ENCODE data around the gene SAMM50.
A peak's percentile ranks its signal among the peaks of the same experiment; 100 is the strongest.

SAMM50 gene

DNA sequence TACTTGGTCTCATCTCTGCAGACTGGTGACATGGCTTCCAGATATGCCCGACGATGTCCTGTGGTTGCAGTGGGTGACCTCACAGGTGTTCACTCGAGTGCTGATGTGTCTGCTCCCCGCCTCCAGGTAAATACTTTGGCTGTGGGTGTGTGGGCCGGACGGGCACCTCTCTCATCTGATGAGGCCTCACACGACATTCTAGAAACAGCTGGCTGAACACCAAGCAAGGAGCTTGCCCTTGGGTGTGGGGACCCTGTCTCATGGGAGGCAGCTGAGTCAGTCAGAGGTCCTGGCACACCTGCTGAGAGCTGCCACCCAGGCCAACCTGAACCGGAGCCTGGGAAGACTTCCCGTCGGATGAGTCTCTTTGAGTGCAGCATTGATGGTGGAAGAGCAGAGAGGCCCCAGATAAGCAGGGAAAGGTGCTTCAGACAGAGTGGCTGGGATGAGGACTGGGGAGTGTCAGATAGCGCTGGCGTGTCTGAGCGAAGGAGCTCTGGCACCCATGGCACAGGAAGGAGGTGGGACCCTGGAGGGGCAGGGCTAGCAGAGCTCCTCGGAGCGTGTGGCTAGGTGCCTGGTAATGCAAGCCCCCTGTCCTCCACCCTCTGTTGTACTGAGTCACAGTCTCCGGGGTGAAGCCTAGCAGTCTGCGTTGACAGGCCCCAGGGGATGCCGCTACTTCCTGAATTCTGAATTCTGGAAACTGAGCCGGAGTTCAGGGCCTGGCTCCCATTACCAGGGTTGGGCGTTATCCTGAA lies 10.4 kb upstream of the SAMM50 start:
- no peak overlapping the region for H3K4me3 ChIP-seq (ENCODE audit: low read depth, low read length)

GRCh38 chr22:43945632-43946383 lies 9.4 kb upstream of the SAMM50 start:
- TF ChIP-seq CTCF (IDR thresholded peaks at IDR 0.05; ENCODE audit: borderline replicate concordance, insufficient read depth, low read depth, low read length): peak; percentile 94
- no peak overlapping the region for H3K4me3 ChIP-seq (ENCODE audit: low read depth, low read length)

More for the DNA sequence above, 10.4 kb upstream of the SAMM50 start:
- no peak for TF ChIP-seq CTCF (IDR thresholded peaks at IDR 0.05; ENCODE audit: borderline replicate concordance, insufficient read depth, low read depth, low read length)

- TF ChIP-seq CTCF (IDR thresholded peaks at IDR 0.05; ENCODE audit: borderline replicate concordance, insufficient read depth, low read depth, low read length): peak; percentile 10; the same call in 1 of the 2 replicates
- no peak overlapping the region for H3K4me3 ChIP-seq (ENCODE audit: low read depth, low read length)
These were observed 8.9 kb upstream of the SAMM50 start for GRCh38 chr22:43946384-43946667.

DNA sequence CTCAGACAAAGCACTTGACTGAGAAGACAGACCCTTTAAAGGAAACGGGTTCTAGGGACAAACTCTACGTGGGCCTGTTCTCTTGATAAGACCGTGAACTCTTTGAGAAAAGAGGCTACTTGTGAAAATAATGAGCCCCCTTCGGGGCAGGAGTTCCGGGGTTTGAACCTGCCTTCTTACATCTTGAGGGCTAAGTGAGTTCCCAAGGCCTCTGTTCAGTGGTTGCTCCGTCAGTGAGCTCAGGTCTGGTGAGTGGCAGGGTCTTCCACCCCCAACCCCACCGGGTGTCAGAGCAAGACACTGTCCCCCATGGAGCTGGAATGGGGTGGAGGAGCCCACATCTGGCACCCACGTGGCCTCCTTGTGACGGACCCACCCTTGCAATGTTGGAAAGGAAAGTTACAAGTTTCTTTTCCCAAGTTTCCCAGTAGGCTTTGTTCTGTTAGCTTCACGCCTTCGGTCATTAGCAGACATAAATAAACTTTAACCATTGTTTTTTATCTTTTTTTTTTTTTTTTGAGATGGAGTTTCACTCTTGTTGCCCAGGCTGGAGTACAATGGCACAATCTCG lies 6.3 kb upstream of the SAMM50 start:
- H3K4me3 ChIP-seq (ENCODE audit: low read depth, low read length): no peak overlapping the region
- no peak for TF ChIP-seq CTCF (IDR thresholded peaks at IDR 0.05; ENCODE audit: borderline replicate concordance, insufficient read depth, low read depth, low read length)

GRCh38 chr22:43951391-43951790 lies 3.9 kb upstream of the SAMM50 start:
- TF ChIP-seq CTCF (IDR thresholded peaks at IDR 0.05; ENCODE audit: borderline replicate concordance, insufficient read depth, low read depth, low read length): no peak
- no peak overlapping the region for H3K4me3 ChIP-seq (ENCODE audit: low read depth, low read length)

DNA sequence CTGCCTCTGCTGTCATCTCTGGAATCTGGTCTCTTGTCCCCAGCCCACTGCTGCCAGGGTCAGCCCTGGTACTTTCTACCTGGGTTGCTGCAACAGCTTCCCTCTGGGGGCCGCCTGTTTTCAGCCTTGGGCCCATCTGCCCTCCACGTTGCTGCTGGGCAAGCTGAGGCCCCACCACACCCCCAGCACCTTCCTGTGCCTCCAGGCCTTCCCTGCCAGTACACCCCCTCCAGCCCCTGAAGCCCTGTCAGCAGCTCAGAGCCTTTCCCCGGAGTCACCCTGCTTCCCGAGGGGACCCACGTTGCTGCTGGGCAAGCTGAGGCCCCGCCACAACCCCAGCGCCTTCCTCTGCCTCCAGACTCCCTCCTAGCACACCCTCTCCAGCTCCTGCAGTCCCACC lies 3.3 kb upstream of the SAMM50 start:
- no peak for TF ChIP-seq CTCF (IDR thresholded peaks at IDR 0.05; ENCODE audit: borderline replicate concordance, insufficient read depth, low read depth, low read length)
- no peak overlapping the region for H3K4me3 ChIP-seq (ENCODE audit: low read depth, low read length)

Data from GM12875 (cell line).